ENCODE data around the gene IGFBP2.

DNA sequence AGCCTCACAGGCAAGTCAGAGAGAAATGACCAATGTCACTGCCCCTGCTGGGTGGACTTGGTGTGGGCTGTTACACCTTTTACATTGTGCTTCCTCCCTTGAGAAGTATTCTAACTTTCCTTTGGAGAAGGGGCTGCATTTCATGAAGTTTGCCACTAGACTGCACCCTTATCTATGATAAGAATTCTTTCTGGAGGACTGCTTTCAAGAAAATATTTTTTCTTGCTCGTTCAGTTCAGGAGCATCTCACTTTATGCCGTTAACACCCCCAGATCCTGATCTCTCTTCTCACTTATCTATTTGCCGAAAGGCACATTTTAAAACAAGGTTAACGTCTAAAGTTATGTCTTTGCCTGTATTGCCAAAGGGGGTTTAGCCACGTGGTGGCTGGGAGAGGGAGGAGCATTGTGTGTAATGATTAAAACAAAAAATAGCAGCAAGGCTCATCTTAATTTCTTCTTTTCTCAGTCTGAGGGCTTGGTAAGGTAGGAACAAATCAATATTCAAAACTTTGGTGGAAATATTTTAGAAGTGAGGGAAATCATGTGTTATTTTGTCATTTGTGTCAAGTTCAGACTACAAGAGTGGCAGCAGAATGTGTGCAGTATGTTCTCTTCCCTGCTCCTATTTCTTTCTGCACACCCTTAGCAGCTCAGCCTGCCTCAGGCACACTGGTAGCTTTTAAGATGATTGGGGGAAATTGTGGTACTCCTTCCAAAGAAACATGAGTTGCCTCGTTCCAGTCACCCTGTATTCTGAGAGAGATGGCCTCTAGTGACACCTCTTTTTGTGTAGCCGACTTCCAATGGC lies 63.7 kb downstream of the IGFBP2 start:
- TF ChIP-seq CTCF (IDR thresholded peaks at IDR 0.05; ENCODE audit: poor library complexity) (peak; percentile 58), EZH2phosphoT487 (IDR thresholded peaks at IDR 0.05; ENCODE audit: low read depth, severe bottlenecking, unreplicated experiment) (no peak)
